ENCODE measurements around the gene GPRC5C. TPM values are rescaled to one million over a fixed set of nuclear protein-coding genes. Genes with fewer than 3 reads are reported as not detected.

GPRC5C gene
- total RNA-seq, 1 donor = 2.9 TPM

DNA sequence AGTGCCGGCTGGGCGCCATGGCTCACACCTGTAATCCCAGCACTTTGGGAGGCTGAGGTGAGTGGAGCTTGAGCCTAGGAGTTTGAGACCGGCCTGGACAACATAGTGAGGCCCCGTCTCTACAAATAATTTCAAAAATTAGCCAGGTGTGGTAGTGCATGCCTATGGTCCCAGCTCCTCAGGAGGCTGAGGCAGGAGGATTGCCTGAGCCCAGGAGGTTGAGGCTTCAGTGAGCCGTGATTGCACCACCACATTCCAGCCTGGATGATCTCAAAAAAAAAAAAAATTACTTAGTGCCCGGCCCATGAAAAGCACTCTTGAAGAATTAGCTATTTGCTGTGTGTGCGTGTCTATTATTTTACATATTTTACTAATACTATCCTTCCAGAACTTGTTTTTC, 9.6 kb downstream of the GPRC5C start:
- DNase-seq (ENCODE audit: insufficient read length, low spot score, missing footprints) = no peak
- H3K9me3 ChIP-seq (ENCODE audit: low read depth, low read length) = no peaks in the 10 kb centered on the region
- no peak overlapping the region for H2AFZ ChIP-seq (ENCODE audit: low read length)
- no peaks in the 10 kb centered on the region for H4K20me1 ChIP-seq (ENCODE audit: insufficient read depth, low read length)
- no peaks in the 10 kb centered on the region for H3K36me3 ChIP-seq (ENCODE audit: insufficient read depth, low read length)
- H3K27me3 ChIP-seq (ENCODE audit: insufficient read depth, low read length) = no peaks in the 10 kb centered on the region
- no peak overlapping the region for H3K4me2 ChIP-seq (ENCODE audit: insufficient read depth, low read length)
- no peak overlapping the region for H3K27ac ChIP-seq (ENCODE audit: low read depth, low read length)
- H3K4me1 ChIP-seq (ENCODE audit: insufficient read depth, low read length) = no peaks in the 10 kb centered on the region
- TF ChIP-seq, protein P1, sequence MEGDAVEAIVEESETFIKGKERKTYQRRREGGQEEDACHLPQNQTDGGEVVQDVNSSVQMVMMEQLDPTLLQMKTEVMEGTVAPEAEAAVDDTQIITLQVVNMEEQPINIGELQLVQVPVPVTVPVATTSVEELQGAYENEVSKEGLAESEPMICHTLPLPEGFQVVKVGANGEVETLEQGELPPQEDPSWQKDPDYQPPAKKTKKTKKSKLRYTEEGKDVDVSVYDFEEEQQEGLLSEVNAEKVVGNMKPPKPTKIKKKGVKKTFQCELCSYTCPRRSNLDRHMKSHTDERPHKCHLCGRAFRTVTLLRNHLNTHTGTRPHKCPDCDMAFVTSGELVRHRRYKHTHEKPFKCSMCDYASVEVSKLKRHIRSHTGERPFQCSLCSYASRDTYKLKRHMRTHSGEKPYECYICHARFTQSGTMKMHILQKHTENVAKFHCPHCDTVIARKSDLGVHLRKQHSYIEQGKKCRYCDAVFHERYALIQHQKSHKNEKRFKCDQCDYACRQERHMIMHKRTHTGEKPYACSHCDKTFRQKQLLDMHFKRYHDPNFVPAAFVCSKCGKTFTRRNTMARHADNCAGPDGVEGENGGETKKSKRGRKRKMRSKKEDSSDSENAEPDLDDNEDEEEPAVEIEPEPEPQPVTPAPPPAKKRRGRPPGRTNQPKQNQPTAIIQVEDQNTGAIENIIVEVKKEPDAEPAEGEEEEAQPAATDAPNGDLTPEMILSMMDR (IDR thresholded peaks at IDR 0.05; ENCODE audit: extremely low read depth, low read depth, low read length) = no peak
- no peaks in the 10 kb centered on the region for H3K79me2 ChIP-seq (ENCODE audit: insufficient read depth, low read length)
- no peak overlapping the region for H3K4me3 ChIP-seq (ENCODE audit: insufficient read depth, low read length)

DNA sequence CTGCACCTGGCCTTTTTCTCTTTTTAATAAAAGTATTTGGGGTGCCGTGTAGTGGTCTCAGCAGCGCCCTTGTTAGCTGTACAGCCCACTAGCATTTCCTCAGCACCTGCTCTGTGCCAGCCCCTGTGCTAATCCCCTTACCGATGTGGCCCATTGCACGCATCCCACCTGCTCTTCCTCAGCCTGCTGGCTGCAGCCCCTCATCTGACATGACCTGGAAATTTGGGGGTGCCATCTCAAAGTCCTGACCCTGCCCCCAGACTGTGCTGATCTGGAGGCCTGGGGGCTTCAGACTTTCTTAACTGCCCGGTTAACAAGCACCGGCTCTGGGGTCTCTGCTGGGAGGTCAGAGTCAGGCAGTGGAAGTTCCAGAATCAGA, 10.4 kb downstream of the GPRC5C start:
- no peak overlapping the region for H2AFZ ChIP-seq (ENCODE audit: low read length)
- H3K36me3 ChIP-seq (ENCODE audit: insufficient read depth, low read length) = no peaks in the 10 kb centered on the region
- H3K27me3 ChIP-seq (ENCODE audit: insufficient read depth, low read length) = no peaks in the 10 kb centered on the region
- no peaks in the 10 kb centered on the region for H4K20me1 ChIP-seq (ENCODE audit: insufficient read depth, low read length)
- H3K9me3 ChIP-seq (ENCODE audit: low read depth, low read length) = no peaks in the 10 kb centered on the region
- no peak overlapping the region for H3K4me3 ChIP-seq (ENCODE audit: insufficient read depth, low read length)
- H3K27ac ChIP-seq (ENCODE audit: low read depth, low read length) = no peak overlapping the region
- H3K4me1 ChIP-seq (ENCODE audit: insufficient read depth, low read length) = no peaks in the 10 kb centered on the region
- H3K79me2 ChIP-seq (ENCODE audit: insufficient read depth, low read length) = no peaks in the 10 kb centered on the region
- DNase-seq (ENCODE audit: insufficient read length, low spot score, missing footprints) = peak; percentile 72
- no peak overlapping the region for H3K4me2 ChIP-seq (ENCODE audit: insufficient read depth, low read length)
- TF ChIP-seq, protein P1 (IDR thresholded peaks at IDR 0.05; ENCODE audit: extremely low read depth, low read depth, low read length) = no peak

DNA sequence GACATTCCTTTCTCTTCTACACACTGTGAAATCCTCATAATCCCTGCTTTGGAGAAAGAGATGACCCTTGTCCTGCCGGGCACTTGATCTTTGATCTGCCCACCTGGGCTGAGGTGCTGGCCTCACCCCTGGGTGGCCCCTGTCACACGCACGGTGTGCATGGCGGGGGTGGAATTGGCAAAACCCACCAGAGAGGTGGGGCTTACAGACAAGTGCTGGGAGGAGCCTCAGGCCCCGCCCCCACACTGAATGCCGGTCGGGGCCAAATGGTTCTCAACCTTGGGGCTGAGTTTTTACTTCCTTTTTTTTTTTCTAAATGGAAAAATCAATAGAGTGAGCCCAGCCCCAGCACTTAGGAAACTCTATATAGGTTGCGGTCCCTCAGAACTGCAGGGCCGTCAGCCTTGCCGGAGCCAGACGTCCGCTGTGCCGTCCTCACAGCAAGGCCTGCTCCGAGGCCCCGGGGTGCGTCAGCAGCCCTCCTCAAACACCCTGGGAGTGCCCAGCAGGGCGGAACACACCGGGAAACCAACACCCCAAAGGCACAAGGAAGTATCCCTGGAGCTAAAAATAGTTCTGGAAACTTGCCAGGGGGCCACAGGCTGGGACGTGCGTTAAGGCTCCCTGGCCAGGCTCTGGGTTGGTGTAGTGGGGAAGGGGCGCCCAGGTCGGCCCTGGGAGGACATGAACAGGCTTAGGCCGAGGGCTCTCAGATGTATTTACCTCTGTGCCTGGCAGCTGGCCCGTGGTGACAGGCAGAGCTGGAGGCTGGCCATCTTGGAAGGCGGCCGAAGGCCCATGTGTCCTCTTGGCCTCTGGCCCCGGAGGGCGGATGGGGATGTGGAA, 11.0 kb downstream of the GPRC5C start:
- no peaks in the 10 kb centered on the region for H3K9me3 ChIP-seq (ENCODE audit: low read depth, low read length)
- H3K4me3 ChIP-seq (ENCODE audit: insufficient read depth, low read length) = no peak overlapping the region
- no peaks in the 10 kb centered on the region for H3K79me2 ChIP-seq (ENCODE audit: insufficient read depth, low read length)
- no peaks in the 10 kb centered on the region for H3K27me3 ChIP-seq (ENCODE audit: insufficient read depth, low read length)
- no peak overlapping the region for H3K4me2 ChIP-seq (ENCODE audit: insufficient read depth, low read length)
- peak; percentile 52 for DNase-seq (ENCODE audit: insufficient read length, low spot score, missing footprints)
- H3K27ac ChIP-seq (ENCODE audit: low read depth, low read length) = no peak overlapping the region
- H4K20me1 ChIP-seq (ENCODE audit: insufficient read depth, low read length) = no peaks in the 10 kb centered on the region
- no peaks in the 10 kb centered on the region for H3K4me1 ChIP-seq (ENCODE audit: insufficient read depth, low read length)
- H3K36me3 ChIP-seq (ENCODE audit: insufficient read depth, low read length) = no peaks in the 10 kb centered on the region
- H2AFZ ChIP-seq (ENCODE audit: low read length) = no peak overlapping the region
- TF ChIP-seq, protein P1 (IDR thresholded peaks at IDR 0.05; ENCODE audit: extremely low read depth, low read depth, low read length) = no peak

GRCh38 chr17:74443516-74444296, 11.8 kb downstream of the GPRC5C start:
- Histone ChIP-seq H3K4me2 (ENCODE audit: insufficient read depth, low read length) (no peak overlapping the region), H3K27me3 (ENCODE audit: insufficient read depth, low read length) (no peaks in the 10 kb centered on the region), H3K79me2 (ENCODE audit: insufficient read depth, low read length) (no peaks in the 10 kb centered on the region), H3K27ac (ENCODE audit: low read depth, low read length) (no peak overlapping the region), H2AFZ (ENCODE audit: low read length) (no peak overlapping the region), H3K9me3 (ENCODE audit: low read depth, low read length) (no peaks in the 10 kb centered on the region), H4K20me1 (ENCODE audit: insufficient read depth, low read length) (no peaks in the 10 kb centered on the region), H3K36me3 (ENCODE audit: insufficient read depth, low read length) (no peaks in the 10 kb centered on the region), H3K4me1 (ENCODE audit: insufficient read depth, low read length) (no peaks in the 10 kb centered on the region), H3K4me3 (ENCODE audit: insufficient read depth, low read length) (no peak overlapping the region)
- peak; percentile 47 for DNase-seq (ENCODE audit: insufficient read length, low spot score, missing footprints)
- TF ChIP-seq, protein P1 (IDR thresholded peaks at IDR 0.05; ENCODE audit: extremely low read depth, low read depth, low read length) = no peak
